Measurements from ENCODE around the gene KLRK1. TPM values are rescaled to one million over a fixed set of nuclear protein-coding genes. Genes with fewer than 3 reads are reported as not detected.
"Not testable (repeated sequence)": the region's sequence is repeated elsewhere in the genome, so short reads cannot be mapped to it uniquely, and the experiment has no call there.

The KLRK1 gene
- total and polyA plus RNA-seq, 8 donors: 0.50 to 17.4 (median 2.2) TPM; not detected in 2

DNA sequence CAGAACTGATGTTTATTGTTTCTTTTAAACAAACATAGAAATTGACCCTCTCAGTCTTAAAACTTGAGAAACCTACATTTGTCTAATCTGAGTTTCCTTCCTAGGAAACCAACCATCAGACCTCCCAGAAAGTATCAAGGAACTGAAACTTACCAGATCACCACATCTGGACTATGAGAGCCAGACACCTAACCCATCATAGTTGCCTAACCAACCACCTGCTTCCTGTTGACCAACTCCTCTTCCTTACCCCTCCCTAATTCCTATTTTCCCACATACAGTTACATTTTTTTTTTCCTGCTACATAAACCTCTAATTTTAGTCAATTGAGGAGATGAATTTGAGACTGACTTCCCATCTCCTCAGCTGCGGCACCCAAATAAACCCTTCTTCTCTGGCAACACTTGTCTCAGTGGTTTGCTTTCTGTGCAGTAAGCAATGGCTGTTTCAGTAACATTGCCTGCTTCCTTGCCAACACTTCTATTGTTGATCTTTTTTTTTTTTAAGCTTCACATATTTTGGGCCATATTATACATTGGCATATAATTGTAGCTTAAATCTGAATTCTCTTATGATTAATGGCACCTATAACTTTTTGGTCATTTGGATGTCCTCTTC lies 47.8 kb downstream of the KLRK1 start:
- no peaks in the 10 kb centered on the region for H3K4me1 ChIP-seq
- no peak overlapping the region for H3K27ac ChIP-seq
- H3K9me3 ChIP-seq: no peaks in the 10 kb centered on the region
- H3K36me3 ChIP-seq: no peaks in the 10 kb centered on the region
- no peaks in the 10 kb centered on the region for H3K27me3 ChIP-seq
- 84 to 100% (median 89%) methylated on average over 1 of the region's 1 CpG for WGBS, 5 donors
- TF ChIP-seq POLR2AphosphoS5 (IDR thresholded peaks at IDR 0.05): no peak
- TF ChIP-seq POLR2A (IDR thresholded peaks at IDR 0.05): no peak
- TF ChIP-seq, protein P1, sequence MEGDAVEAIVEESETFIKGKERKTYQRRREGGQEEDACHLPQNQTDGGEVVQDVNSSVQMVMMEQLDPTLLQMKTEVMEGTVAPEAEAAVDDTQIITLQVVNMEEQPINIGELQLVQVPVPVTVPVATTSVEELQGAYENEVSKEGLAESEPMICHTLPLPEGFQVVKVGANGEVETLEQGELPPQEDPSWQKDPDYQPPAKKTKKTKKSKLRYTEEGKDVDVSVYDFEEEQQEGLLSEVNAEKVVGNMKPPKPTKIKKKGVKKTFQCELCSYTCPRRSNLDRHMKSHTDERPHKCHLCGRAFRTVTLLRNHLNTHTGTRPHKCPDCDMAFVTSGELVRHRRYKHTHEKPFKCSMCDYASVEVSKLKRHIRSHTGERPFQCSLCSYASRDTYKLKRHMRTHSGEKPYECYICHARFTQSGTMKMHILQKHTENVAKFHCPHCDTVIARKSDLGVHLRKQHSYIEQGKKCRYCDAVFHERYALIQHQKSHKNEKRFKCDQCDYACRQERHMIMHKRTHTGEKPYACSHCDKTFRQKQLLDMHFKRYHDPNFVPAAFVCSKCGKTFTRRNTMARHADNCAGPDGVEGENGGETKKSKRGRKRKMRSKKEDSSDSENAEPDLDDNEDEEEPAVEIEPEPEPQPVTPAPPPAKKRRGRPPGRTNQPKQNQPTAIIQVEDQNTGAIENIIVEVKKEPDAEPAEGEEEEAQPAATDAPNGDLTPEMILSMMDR (IDR thresholded peaks at IDR 0.05): no peak
- no peak for TF ChIP-seq EP300 (IDR thresholded peaks at IDR 0.05)
- DNase-seq: no peak
- intact Hi-C loops (cut with DNase I; ENCODE audit: low total_unique reads): no loop called here
- H3K4me3 ChIP-seq: no peak overlapping the region

- H3K9me3 ChIP-seq; intact Hi-C loops (cut with DNase I; ENCODE audit: low total_unique reads); H3K27me3 ChIP-seq; H3K27ac ChIP-seq; DNase-seq; H3K36me3 ChIP-seq; H3K4me3 ChIP-seq; H3K4me1 ChIP-seq: not testable (repeated sequence)
- WGBS, 5 donors: 81 to 86% (median 81%) methylated on average over 2 of the region's 2 CpGs
Measured at GRCh38 chr12:10340946-10341345, 48.9 kb downstream of the KLRK1 start.

GRCh38 chr12:10339053-10339840 lies 50.6 kb downstream of the KLRK1 start:
- 64 to 78% (median 74%) methylated on average over 9 of the region's 9 CpGs for WGBS, 5 donors
- Histone ChIP-seq H3K27ac (no peak overlapping the region), H3K9me3 (no peaks in the 10 kb centered on the region), H3K27me3 (no peaks in the 10 kb centered on the region), H3K4me1 (no peaks in the 10 kb centered on the region), H3K4me3 (no peak overlapping the region), H3K36me3 (no peaks in the 10 kb centered on the region)
- no peak for DNase-seq
- intact Hi-C loops (cut with DNase I; ENCODE audit: low total_unique reads): loop anchor here (5.0 kb wide), 1 partner anchor 223 kb away; no protein-coding TSS in a partner anchor
- TF ChIP-seq, protein P1 (IDR thresholded peaks at IDR 0.05): no peak
- no peak for TF ChIP-seq POLR2AphosphoS5 (IDR thresholded peaks at IDR 0.05)
- TF ChIP-seq POLR2A (IDR thresholded peaks at IDR 0.05): no peak
- TF ChIP-seq EP300 (IDR thresholded peaks at IDR 0.05): no peak

DNA sequence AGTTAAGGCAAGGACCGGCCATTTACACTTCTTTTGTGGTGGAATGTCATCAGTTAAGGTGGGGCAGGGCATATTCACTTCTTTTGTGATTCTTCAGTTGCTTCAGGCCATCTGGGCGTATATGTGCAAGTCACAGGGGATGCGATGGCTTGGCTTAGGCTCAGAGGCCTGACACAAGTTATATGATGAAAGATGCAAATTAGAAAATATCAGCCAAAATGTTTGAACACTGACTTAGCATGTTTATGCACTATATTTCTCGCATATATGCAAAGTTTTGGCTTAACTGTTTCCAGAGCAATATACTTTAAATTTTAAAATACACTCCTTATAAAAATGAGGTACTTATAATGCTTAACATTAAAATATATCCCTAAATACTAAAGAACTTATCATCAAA lies 51.4 kb downstream of the KLRK1 start:
- H3K27me3 ChIP-seq, H3K36me3 ChIP-seq, DNase-seq, H3K27ac ChIP-seq, H3K9me3 ChIP-seq, H3K4me1 ChIP-seq, H3K4me3 ChIP-seq: not testable (repeated sequence)
- intact Hi-C loops (cut with DNase I; ENCODE audit: low total_unique reads): loop anchor here (5.0 kb wide), 1 partner anchor 224 kb away; no protein-coding TSS in a partner anchor
- 78 to 86% (median 83%) methylated on average over 4 of the region's 4 CpGs for WGBS, 5 donors

DNA sequence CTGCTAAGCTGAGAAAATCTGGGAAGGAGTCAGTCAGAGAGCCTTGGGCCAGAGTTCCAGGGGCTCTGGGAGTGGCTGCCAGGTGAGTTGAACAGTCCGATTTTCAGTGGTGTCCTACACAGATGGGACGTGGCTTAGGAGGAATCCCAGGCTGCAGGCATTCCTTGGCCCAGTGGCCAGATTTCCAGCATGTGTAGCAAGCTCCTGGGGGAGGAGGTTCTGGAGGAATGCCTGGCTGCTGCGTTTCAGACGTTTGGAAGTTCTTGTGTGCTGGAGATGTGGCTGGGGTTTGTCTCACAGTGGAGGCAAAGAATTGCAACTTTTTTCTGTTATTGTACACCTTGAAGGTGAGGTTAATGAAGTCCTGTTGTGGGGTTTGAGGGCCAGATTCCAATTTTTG lies 53.6 kb downstream of the KLRK1 start:
- not testable (repeated sequence) for H3K4me3 ChIP-seq, DNase-seq, H3K4me1 ChIP-seq, H3K9me3 ChIP-seq, H3K27ac ChIP-seq, H3K36me3 ChIP-seq, H3K27me3 ChIP-seq
- WGBS, 5 donors: 42 to 73% (median 70%) methylated on average over 2 to 4 of the region's 4 CpGs
- intact Hi-C loops (cut with DNase I; ENCODE audit: low total_unique reads): loop anchor here (5.0 kb wide), 1 partner anchor 226 kb away; no protein-coding TSS in a partner anchor
